ENCODE data around the gene WDR18.

- TF ChIP-seq EP300 (IDR thresholded peaks at IDR 0.05) (no peak), CTCF (IDR thresholded peaks at IDR 0.05) (no peak), POLR2A (IDR thresholded peaks at IDR 0.05) (no peak), POLR2AphosphoS5 (IDR thresholded peaks at IDR 0.05) (no peak)
Measured at GRCh38 chr19:963486-963951, 20.6 kb upstream of the WDR18 start.
